GM18507 (cell line): ENCODE results near the gene SORCS3.

ENCODE experiments used
- DNase-seq: peaks from one replicate; pipeline ENCODE4 v3.0.0; 2011; ENCODE audit warnings: low read depth; ENCODE audit not compliant: insufficient read length; ENCODE audit errors: extremely low spot score
- FAIRE-seq: peaks from 2 replicates; lab custom pipeline; 2011; peaks lifted over from hg19 to GRCh38; lab: Jason Lieb, UNC

The SORCS3 gene

GRCh38 chr10:104937567-104937966 is 296.5 kb downstream of the SORCS3 start:
- FAIRE-seq (no peak), DNase-seq (no peak)

- FAIRE-seq = no peak
These were observed 296.9 kb downstream of the SORCS3 start for GRCh38 chr10:104938031-104938430.

GRCh38 chr10:104941662-104942061 is 300.6 kb downstream of the SORCS3 start:
- FAIRE-seq (no peak), DNase-seq (no peak)

More at GRCh38 chr10:104938031-104938430, 296.9 kb downstream of the SORCS3 start:
- DNase-seq = no peak

GRCh38 chr10:104947314-104947713 is 306.2 kb downstream of the SORCS3 start:
- no peak for FAIRE-seq
- DNase-seq = no peak

- no peak for DNase-seq
- FAIRE-seq = no peak
These were observed 316.2 kb downstream of the SORCS3 start for GRCh38 chr10:104957178-104957841.

- no peak for FAIRE-seq
- DNase-seq = no peak
These were observed 325.6 kb downstream of the SORCS3 start for GRCh38 chr10:104966563-104967297.

GRCh38 chr10:104980368-104980767 is 339.3 kb downstream of the SORCS3 start:
- no peak for FAIRE-seq
- DNase-seq = no peak

- no peak for FAIRE-seq
- no peak for DNase-seq
These were observed 340.9 kb downstream of the SORCS3 start for GRCh38 chr10:104981995-104982394.

GRCh38 chr10:104988686-104989085 is 347.6 kb downstream of the SORCS3 start:
- FAIRE-seq (no peak), DNase-seq (no peak)

- FAIRE-seq = no peak
- DNase-seq = no peak
These were observed 348.8 kb downstream of the SORCS3 start for GRCh38 chr10:104989880-104990279.

- DNase-seq = no peak
- FAIRE-seq = no peak
These were observed 352.0 kb downstream of the SORCS3 start for GRCh38 chr10:104993085-104993484.

- FAIRE-seq = no peak
- no peak for DNase-seq
These were observed 360.2 kb downstream of the SORCS3 start for GRCh38 chr10:105001269-105001668.

- DNase-seq (no peak), FAIRE-seq (no peak)
These were observed 369.5 kb downstream of the SORCS3 start for GRCh38 chr10:105010411-105011121.

GRCh38 chr10:105017116-105017515 is 376.0 kb downstream of the SORCS3 start:
- no peak for FAIRE-seq
- no peak for DNase-seq

- FAIRE-seq (no peak), DNase-seq (no peak)
These were observed 376.6 kb downstream of the SORCS3 start for GRCh38 chr10:105017691-105018090.

- no peak for FAIRE-seq
- no peak for DNase-seq
These were observed 382.4 kb downstream of the SORCS3 start for GRCh38 chr10:105023211-105024111.

- DNase-seq (no peak), FAIRE-seq (no peak)
These were observed 383.1 kb downstream of the SORCS3 start for GRCh38 chr10:105024184-105024583.

- DNase-seq (no peak), FAIRE-seq (no peak)
These were observed 384.0 kb downstream of the SORCS3 start for GRCh38 chr10:105025092-105025491.

GRCh38 chr10:105026566-105026965 is 385.5 kb downstream of the SORCS3 start:
- no peak for DNase-seq
- FAIRE-seq = no peak

GRCh38 chr10:105029286-105029685 is 388.2 kb downstream of the SORCS3 start:
- no peak for DNase-seq
- FAIRE-seq = no peak
